ENCODE results near the gene NATD1. TPM values are rescaled to one million over a fixed set of nuclear protein-coding genes. Genes with fewer than 3 reads are reported as not detected.
"Not testable (repeated sequence)": the region's sequence is repeated elsewhere in the genome, so short reads cannot be mapped to it uniquely, and the experiment has no call there.

The NATD1 gene
- total RNA-seq, 2 donors from 2014 or later: 4.9 to 8.4 TPM

GRCh38 chr17:21201874-21202273 lies 51.3 kb downstream of the NATD1 start:
- ATAC-seq (no peak), DNase-seq (no peak)
- Mint-ChIP-seq H3K27me3 (no peaks in the 10 kb centered on the region), H3K36me3 (ENCODE audit: low read depth) (peaks cover 2% of the 10 kb centered on the region), H3K4me1 (peaks cover 29% of the 10 kb centered on the region), H3K4me3 (no peak overlapping the region), H3K27ac (peak overlapping the region; percentile 39)
- H3K9me3 ChIP-seq (ENCODE audit: control insufficient read depth, low read length, poor library complexity, severe bottlenecking): no peaks in the 10 kb centered on the region

DNA sequence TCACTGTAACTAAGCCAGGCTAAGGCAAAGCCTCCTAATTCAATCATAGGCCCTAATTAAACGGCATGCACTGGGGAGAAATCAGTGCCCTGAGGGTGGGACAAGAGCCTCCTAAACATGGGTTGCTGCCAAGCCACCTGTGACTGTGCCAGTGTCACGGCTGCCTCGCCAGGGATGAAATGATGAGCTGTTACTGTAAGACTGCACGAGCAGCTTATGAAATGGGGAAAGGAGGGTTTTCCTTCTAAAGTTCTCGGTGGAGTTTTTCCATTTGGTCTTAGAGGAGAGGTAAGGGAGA lies 52.0 kb downstream of the NATD1 start:
- Mint-ChIP-seq H3K27me3 (no peaks in the 10 kb centered on the region), H3K36me3 (ENCODE audit: low read depth) (peaks cover 2% of the 10 kb centered on the region), H3K4me1 (peaks cover 29% of the 10 kb centered on the region), H3K4me3 (no peak overlapping the region), H3K27ac (peak overlapping the region; percentile 39)
- no peaks in the 10 kb centered on the region for H3K9me3 ChIP-seq (ENCODE audit: control insufficient read depth, low read length, poor library complexity, severe bottlenecking)
- no peak for DNase-seq
- ATAC-seq: no peak

GRCh38 chr17:21200590-21201297 lies 52.5 kb downstream of the NATD1 start:
- Mint-ChIP-seq H3K4me3 (peak overlapping the region; percentile 25), H3K27ac (peak overlapping the region; percentile 39), H3K27me3 (no peaks in the 10 kb centered on the region), H3K4me1 (peaks cover 27% of the 10 kb centered on the region), H3K36me3 (ENCODE audit: low read depth) (peaks cover 2% of the 10 kb centered on the region)
- ATAC-seq (no peak), DNase-seq (no peak)
- H3K9me3 ChIP-seq (ENCODE audit: control insufficient read depth, low read length, poor library complexity, severe bottlenecking): no peaks in the 10 kb centered on the region

DNA sequence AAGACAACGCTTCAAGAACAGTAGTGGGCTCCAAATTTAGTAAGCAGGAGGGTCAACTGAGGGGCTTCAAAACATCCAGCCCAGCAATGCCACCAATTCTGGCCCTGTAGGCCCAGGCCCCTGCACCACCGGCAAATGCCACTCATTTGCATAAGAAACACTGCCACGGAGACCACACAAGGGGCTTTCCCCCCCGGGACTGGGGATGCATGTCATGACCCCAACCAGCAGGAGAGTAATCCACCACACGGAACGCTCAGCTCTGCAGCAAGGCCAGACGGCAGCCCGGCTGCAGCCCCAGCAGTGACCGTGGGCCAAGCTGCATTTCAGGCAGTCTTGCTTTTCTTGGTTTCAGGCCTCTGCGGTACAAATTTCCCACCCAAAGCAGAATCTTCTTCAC lies 53.4 kb downstream of the NATD1 start:
- Mint-ChIP-seq H3K4me3 (no peak overlapping the region), H3K27ac (no peak overlapping the region)

DNA sequence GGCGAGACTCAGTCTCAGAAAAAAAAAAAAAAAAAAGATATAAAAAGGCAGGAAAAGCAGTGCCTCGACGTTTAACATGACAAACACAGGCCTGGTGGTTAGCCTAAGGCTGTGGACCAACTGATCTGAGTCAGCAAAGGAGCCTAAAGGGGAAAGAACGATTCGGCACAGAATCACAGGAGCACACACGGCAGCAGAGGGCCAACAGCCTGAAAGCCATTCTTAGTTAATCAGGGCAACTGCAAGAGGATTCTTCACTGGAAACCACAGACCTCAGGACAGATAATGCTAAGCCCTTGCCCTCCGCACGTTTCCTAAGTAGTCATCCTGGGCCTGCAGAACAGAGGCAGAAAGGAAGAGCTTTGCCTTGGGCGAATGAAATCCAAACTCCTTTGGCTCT lies 53.9 kb downstream of the NATD1 start:
- no peaks in the 10 kb centered on the region for H3K27me3 Mint-ChIP-seq
- H3K36me3 Mint-ChIP-seq (ENCODE audit: low read depth): peaks cover 2% of the 10 kb centered on the region
- ATAC-seq (no peak), DNase-seq (no peak)
- no peak overlapping the region for H3K4me3 Mint-ChIP-seq
- H3K4me1 Mint-ChIP-seq: peaks cover 23% of the 10 kb centered on the region
- no peaks in the 10 kb centered on the region for H3K9me3 ChIP-seq (ENCODE audit: control insufficient read depth, low read length, poor library complexity, severe bottlenecking)
- H3K27ac Mint-ChIP-seq: no peak overlapping the region

More for the DNA sequence above, 53.4 kb downstream of the NATD1 start:
- H3K4me1 Mint-ChIP-seq: peaks cover 24% of the 10 kb centered on the region
- DNase-seq (no peak), ATAC-seq (no peak)
- H3K36me3 Mint-ChIP-seq (ENCODE audit: low read depth): peaks cover 2% of the 10 kb centered on the region
- H3K27me3 Mint-ChIP-seq: no peaks in the 10 kb centered on the region
- H3K9me3 ChIP-seq (ENCODE audit: control insufficient read depth, low read length, poor library complexity, severe bottlenecking): no peaks in the 10 kb centered on the region

DNA sequence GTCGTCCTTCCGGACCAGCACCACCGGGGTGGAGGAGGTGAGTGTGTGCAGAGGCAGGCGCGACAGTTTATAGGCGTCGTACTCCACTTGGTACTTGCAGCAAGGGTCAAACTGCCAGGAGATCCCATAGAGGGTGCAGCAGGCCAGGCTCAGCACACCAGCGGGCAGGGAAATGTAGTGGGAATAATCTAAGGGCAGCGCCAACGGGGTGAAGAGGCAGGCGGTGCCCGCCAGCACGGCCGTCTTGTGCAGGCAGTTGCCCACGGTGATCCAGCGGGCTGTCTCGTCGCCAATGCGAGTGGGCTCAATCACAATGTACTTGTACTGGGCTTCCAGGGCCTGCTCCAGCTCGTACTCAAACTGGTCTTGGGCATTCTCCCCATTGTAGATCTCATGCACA lies 54.8 kb downstream of the NATD1 start:
- peak overlapping the region; percentile 45 for H3K4me3 Mint-ChIP-seq
- DNase-seq (no peak), ATAC-seq (no peak)
- peaks cover 2% of the 10 kb centered on the region for H3K36me3 Mint-ChIP-seq (ENCODE audit: low read depth)
- H3K4me1 Mint-ChIP-seq: peaks cover 21% of the 10 kb centered on the region
- H3K27me3 Mint-ChIP-seq: no peaks in the 10 kb centered on the region
- H3K9me3 ChIP-seq (ENCODE audit: control insufficient read depth, low read length, poor library complexity, severe bottlenecking): no peaks in the 10 kb centered on the region
- H3K27ac Mint-ChIP-seq: peak overlapping the region; percentile 53

DNA sequence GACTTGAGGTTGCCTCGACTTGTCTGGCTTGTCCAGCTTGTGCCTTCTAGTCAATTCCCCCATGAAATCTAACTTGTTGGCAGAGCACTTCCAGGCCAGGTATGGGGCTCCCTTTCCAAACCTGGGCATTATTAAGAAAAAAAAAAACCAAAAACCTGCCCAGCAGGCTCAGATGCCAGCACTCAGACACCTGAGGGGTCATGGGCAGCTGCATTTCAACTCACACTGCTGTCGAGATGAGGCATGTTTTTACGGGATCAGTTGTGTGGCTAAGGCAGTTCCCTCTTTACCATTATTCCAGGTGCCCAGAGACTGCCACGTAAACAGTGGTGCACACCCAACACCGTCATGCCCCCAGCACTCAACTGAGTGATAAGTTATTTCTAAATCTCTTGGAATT lies 57.1 kb downstream of the NATD1 start:
- no peaks in the 10 kb centered on the region for H3K9me3 ChIP-seq (ENCODE audit: control insufficient read depth, low read length, poor library complexity, severe bottlenecking)
- Mint-ChIP-seq H3K27me3 (no peaks in the 10 kb centered on the region), H3K4me3 (no peak overlapping the region), H3K27ac (no peak overlapping the region), H3K4me1 (peaks cover 16% of the 10 kb centered on the region), H3K36me3 (ENCODE audit: low read depth) (peaks cover 2% of the 10 kb centered on the region)
- no peak for ATAC-seq
- DNase-seq: no peak

- no peaks in the 10 kb centered on the region for H3K9me3 ChIP-seq (ENCODE audit: control insufficient read depth, low read length, poor library complexity, severe bottlenecking)
- peaks cover 2% of the 10 kb centered on the region for H3K36me3 Mint-ChIP-seq (ENCODE audit: low read depth)
- H3K4me1 Mint-ChIP-seq: peaks cover 7% of the 10 kb centered on the region
- H3K4me3 Mint-ChIP-seq: no peak overlapping the region
- H3K27ac Mint-ChIP-seq: peak overlapping the region; percentile 80
- no peaks in the 10 kb centered on the region for H3K27me3 Mint-ChIP-seq
- ATAC-seq (no peak), DNase-seq (no peak)
Observed at GRCh38 chr17:21194703-21195102, 58.5 kb downstream of the NATD1 start.

DNA sequence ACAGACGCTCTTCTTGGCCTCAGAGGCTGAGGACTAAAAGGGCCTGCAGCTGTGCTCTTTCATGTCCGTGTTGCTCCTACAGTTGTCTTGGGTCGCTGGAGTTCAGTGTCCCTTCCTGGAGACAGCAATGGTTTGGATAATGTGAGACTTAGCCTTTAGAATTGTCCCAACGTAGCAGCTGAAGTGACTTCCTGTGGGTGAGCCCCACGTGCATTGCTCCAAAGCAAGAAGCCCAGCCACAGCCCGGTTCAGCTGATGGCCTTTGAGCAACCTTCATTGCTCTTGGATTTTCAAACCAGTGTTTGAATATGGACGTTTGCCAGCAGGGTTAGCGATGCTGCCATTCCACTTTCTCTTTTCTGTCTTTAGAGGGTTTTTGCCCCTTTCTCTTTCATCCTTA lies 59.0 kb downstream of the NATD1 start:
- Mint-ChIP-seq H3K27me3 (no peaks in the 10 kb centered on the region), H3K4me3 (no peak overlapping the region), H3K27ac (no peak overlapping the region), H3K4me1 (peaks cover 7% of the 10 kb centered on the region), H3K36me3 (ENCODE audit: low read depth) (peaks cover 2% of the 10 kb centered on the region)
- ATAC-seq (no peak), DNase-seq (no peak)
- H3K9me3 ChIP-seq (ENCODE audit: control insufficient read depth, low read length, poor library complexity, severe bottlenecking): no peaks in the 10 kb centered on the region

GRCh38 chr17:21193031-21193430 lies 60.2 kb downstream of the NATD1 start:
- Mint-ChIP-seq H3K27ac (no peak overlapping the region), H3K36me3 (ENCODE audit: low read depth) (no peaks in the 10 kb centered on the region), H3K27me3 (no peaks in the 10 kb centered on the region), H3K4me1 (peaks cover 2% of the 10 kb centered on the region), H3K4me3 (no peak overlapping the region)
- H3K9me3 ChIP-seq (ENCODE audit: control insufficient read depth, low read length, poor library complexity, severe bottlenecking): no peaks in the 10 kb centered on the region
- DNase-seq (no peak), ATAC-seq (peak; percentile 68)

DNA sequence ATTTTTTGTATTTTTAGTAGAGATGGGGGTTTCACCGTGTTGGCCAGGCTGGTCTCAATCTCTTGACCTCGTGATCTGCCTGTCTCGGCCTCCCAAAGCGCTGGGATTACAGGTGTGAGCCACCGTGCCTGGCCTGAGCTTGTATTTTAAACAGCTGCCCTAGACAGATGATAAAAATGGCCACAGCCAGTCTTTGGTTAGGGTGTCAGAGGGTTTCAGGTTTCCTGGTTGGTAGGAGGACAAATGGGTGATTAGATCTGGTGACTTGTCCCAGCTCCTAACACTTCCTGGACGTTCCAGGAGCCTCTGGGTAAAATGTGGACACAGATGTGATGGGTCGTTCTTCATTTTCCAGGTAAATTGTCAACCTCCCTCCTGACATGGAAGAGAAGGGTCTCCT lies 60.8 kb downstream of the NATD1 start:
- ATAC-seq; H3K27ac Mint-ChIP-seq; H3K27me3 Mint-ChIP-seq; DNase-seq; H3K9me3 ChIP-seq (ENCODE audit: control insufficient read depth, low read length, poor library complexity, severe bottlenecking); H3K36me3 Mint-ChIP-seq (ENCODE audit: low read depth); H3K4me3 Mint-ChIP-seq; H3K4me1 Mint-ChIP-seq: not testable (repeated sequence)

GRCh38 chr17:21191698-21192097 lies 61.5 kb downstream of the NATD1 start:
- peaks cover 3% of the 10 kb centered on the region for H3K4me1 Mint-ChIP-seq
- no peaks in the 10 kb centered on the region for H3K27me3 Mint-ChIP-seq
- no peak overlapping the region for H3K27ac Mint-ChIP-seq
- ATAC-seq (no peak), DNase-seq (no peak)
- no peak overlapping the region for H3K4me3 Mint-ChIP-seq
- H3K9me3 ChIP-seq (ENCODE audit: control insufficient read depth, low read length, poor library complexity, severe bottlenecking): no peaks in the 10 kb centered on the region
- H3K36me3 Mint-ChIP-seq (ENCODE audit: low read depth): no peaks in the 10 kb centered on the region

DNA sequence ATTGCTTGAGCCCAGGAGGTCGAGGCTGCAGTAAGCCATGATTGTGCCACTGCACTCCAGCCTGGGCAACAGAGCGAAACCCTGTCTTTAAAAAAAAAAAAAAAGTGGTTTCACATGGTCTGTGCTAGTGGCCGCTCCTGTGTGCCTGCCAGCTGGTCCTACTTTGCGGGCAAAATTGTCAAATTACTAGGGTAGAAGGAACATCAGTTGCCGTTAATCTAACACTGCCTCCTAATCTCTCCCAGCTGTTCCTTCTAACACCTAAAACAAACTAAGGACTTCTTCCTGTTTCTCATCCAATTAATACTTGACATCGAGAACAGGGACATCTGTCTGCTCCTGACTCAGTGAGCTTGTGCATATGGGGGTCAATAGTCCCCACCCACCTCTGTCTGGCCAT lies 63.1 kb downstream of the NATD1 start:
- no peak overlapping the region for H3K4me3 Mint-ChIP-seq
- H3K36me3 Mint-ChIP-seq (ENCODE audit: low read depth): no peaks in the 10 kb centered on the region
- H3K27ac Mint-ChIP-seq: no peak overlapping the region
- no peaks in the 10 kb centered on the region for H3K9me3 ChIP-seq (ENCODE audit: control insufficient read depth, low read length, poor library complexity, severe bottlenecking)
- DNase-seq: no peak
- ATAC-seq: no peak
- no peaks in the 10 kb centered on the region for H3K27me3 Mint-ChIP-seq
- H3K4me1 Mint-ChIP-seq: peaks cover 7% of the 10 kb centered on the region

DNA sequence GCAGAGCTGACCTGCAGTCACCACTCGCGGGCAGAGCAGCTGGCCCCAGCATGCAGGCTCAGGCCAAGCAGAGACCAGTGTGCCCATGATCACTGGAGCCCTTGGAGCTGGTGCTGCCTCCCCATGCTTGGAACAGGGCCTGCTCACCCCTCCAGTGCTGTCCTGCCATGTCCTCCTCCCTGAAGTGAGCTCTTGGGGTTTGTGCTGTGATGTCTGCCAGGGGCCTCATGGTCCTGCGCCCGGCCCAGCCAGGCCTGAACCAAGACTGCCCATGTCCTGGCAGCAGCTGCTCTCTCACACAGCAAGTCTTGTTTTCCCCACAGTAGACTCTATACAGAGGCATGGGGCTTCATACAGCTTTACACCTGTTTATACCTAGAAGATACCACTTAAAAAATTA lies 63.8 kb downstream of the NATD1 start:
- peaks cover 5% of the 10 kb centered on the region for H3K4me1 Mint-ChIP-seq
- no peak overlapping the region for H3K27ac Mint-ChIP-seq
- ATAC-seq: no peak
- H3K27me3 Mint-ChIP-seq: no peaks in the 10 kb centered on the region
- no peaks in the 10 kb centered on the region for H3K9me3 ChIP-seq (ENCODE audit: control insufficient read depth, low read length, poor library complexity, severe bottlenecking)
- no peaks in the 10 kb centered on the region for H3K36me3 Mint-ChIP-seq (ENCODE audit: low read depth)
- no peak for DNase-seq
- H3K4me3 Mint-ChIP-seq: no peak overlapping the region
